GM19467 (cell line): ENCODE results near the gene NOXO1.
A peak's percentile ranks its signal among the peaks of the same experiment; 100 is the strongest.

ENCODE experiments used
- ATAC-seq: cut with Tn5 transposase; IDR thresholded peaks from one replicate; pipeline ENCODE4 v1.9.1; 2021; ENCODE audit warnings: mild to moderate bottlenecking, moderate library complexity; ENCODE audit not compliant: unreplicated experiment

NOXO1 gene

GRCh38 chr16:1980030-1980769, 1.1 kb downstream of the NOXO1 start:
- no peak for ATAC-seq

- no peak for ATAC-seq
Measured at GRCh38 chr16:1979271-1980029, 1.8 kb downstream of the NOXO1 start.

GRCh38 chr16:1978476-1979120, 2.7 kb downstream of the NOXO1 start:
- ATAC-seq = no peak

GRCh38 chr16:1977875-1978268, 3.4 kb downstream of the NOXO1 start:
- ATAC-seq = no peak

GRCh38 chr16:1976951-1977874, 4.1 kb downstream of the NOXO1 start:
- ATAC-seq = no peak

- no peak for ATAC-seq
Measured at GRCh38 chr16:1976216-1976520, 5.1 kb downstream of the NOXO1 start.

GRCh38 chr16:1975432-1976215, 5.6 kb downstream of the NOXO1 start:
- ATAC-seq = no peak

- no peak for ATAC-seq
Measured at GRCh38 chr16:1974157-1975070, 6.9 kb downstream of the NOXO1 start.

- no peak for ATAC-seq
Measured at GRCh38 chr16:1973461-1974156, 7.7 kb downstream of the NOXO1 start.

- no peak for ATAC-seq
Measured at GRCh38 chr16:1972490-1972877, 8.8 kb downstream of the NOXO1 start.

- ATAC-seq = peak; percentile 70
Measured at GRCh38 chr16:1971796-1972489, 9.3 kb downstream of the NOXO1 start, which contains the start of gene TBL3. Gene TBL3, plus strand, starts transcription at chr16:1972053. Its CDS starts 112 bp downstream, at chr16:1972165.

GRCh38 chr16:1968146-1968953, 12.9 kb downstream of the NOXO1 start:
- no peak for ATAC-seq

GRCh38 chr16:1966460-1966859, 14.8 kb downstream of the NOXO1 start, which contains the start of gene RNF151:
Gene RNF151, plus strand, starts transcription at chr16:1966856. Its CDS starts 26 bp downstream, at chr16:1966882.
- no peak for ATAC-seq

GRCh38 chr16:1965396-1966001, 15.8 kb downstream of the NOXO1 start:
- no peak for ATAC-seq

GRCh38 chr16:1964506-1965395, 16.5 kb downstream of the NOXO1 start, which contains the start of gene RPS2:
Gene RPS2, minus strand, starts transcription at chr16:1964826. Its CDS starts 201 bp downstream, at chr16:1964625.
- ATAC-seq = peak; percentile 68
